ENCODE data around the gene PRDM10.
"Not testable (repeated sequence)": the region's sequence is repeated elsewhere in the genome, so short reads cannot be mapped to it uniquely, and the experiment has no call there.

The PRDM10 gene

GRCh38 chr11:129973068-129973467 is 29.6 kb downstream of the PRDM10 start:
- no peak for DNase-seq

- no peak for DNase-seq
Observed at GRCh38 chr11:129972611-129973010, 30.0 kb downstream of the PRDM10 start.

GRCh38 chr11:129971856-129972255 is 30.8 kb downstream of the PRDM10 start:
- DNase-seq, result not testable (repeated sequence)

- no peak for DNase-seq
Observed at GRCh38 chr11:129969920-129970319, 32.7 kb downstream of the PRDM10 start.

DNA sequence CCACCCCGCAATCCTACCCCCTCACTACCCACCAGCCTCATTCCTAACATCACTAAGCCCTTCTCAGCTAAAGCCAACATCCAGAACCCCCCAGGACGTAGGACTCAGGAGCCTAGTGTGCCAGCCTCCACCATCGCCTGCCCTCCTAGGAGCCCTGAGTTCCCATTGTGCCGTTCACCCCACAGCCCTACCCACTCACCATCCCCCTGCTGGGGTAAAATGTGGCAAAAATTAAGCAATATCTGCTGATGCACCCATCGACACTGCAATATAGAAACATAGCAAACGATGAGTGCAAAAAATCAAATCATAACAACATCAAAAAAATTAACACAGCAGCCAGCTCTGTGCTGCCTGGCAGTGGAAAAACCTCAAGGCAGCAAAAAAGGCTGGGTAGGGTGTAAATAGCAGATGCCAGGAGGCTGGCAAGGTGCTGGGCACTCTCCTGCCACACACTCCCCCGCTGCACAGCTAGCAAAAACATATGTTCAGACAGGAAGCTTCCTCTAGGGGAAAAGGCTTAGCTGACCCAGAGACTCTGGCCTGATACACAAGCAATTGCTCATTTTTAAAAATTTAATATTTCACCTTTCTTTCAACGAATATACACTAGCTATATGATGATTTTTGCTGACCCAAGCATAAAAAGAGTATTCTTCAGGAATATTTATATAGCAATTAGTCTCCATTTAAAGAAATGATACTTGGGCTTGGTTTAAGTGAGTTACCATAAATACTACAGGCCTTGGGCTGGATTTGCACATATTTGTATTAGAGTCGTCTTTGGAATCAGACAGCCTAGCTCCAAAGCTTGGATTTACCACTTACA is 33.8 kb downstream of the PRDM10 start:
- DNase-seq, result no peak

DNA sequence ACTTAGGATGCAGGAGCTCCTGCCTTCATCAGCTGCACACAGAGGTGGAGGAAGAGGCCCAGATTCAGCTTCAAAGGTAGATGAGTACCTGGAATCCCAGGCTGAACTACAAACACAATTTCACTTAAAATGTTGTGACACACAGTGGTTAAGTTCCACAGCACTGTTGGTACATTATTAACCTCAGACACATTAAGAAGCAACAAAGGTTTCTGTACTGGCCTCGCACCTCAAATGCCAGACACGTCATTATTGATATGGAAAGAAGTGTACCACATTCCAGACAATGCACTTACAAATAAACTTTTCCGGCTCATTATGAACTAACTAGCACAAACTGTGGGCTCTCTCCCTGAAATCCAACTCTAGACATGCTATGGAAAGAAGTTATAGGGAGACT is 34.6 kb downstream of the PRDM10 start:
- DNase-seq, result no peak

GRCh38 chr11:129965248-129965647 is 37.4 kb downstream of the PRDM10 start:
- no peak for DNase-seq

DNA sequence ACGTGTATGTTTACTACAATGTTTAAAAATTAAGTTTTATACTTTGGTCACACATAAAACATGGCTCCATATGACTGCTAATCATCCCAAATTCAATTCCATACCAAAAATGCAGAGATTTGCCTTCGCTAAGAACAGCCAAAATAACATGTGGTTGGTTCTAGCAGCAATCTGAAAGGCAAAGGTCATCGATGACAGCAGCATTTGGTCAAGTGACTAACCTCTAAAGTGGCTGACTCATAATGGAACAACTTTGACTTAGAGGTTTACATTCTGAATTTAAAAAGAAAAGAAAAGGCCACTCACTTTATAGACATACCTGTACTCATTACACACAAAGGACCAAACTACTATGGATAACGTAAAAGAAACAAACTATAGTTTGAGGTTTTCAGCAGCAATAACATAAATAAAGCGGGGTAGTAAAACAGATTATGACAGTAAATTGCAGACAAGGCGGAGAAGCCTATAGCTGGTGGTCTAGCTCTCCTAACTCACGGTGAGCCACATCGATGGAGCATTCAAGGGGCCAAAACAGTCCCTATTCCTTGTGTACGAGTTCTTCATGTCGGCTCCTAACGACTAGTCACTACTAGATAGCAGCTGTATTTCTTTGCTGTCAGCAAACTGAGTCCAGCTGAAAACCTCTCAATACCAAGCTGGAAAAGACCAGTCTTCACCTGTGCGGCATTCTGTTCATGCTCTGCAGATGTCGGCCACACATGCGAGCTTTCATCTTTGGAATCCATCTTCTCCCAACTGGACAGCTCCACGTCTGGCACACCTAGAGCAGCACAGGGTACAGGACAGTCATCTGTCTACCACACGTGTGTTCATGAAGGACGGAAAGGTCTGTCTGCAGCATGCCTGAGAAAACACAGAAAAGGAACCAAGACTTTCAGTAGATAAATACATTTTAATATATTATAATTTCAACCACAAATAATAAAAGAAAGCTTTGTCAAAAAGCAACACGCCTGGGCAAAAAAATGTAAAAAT is 42.1 kb downstream of the PRDM10 start:
- no peak for DNase-seq

- no peak for DNase-seq
Observed at GRCh38 chr11:129959687-129960086, 42.9 kb downstream of the PRDM10 start.

DNA sequence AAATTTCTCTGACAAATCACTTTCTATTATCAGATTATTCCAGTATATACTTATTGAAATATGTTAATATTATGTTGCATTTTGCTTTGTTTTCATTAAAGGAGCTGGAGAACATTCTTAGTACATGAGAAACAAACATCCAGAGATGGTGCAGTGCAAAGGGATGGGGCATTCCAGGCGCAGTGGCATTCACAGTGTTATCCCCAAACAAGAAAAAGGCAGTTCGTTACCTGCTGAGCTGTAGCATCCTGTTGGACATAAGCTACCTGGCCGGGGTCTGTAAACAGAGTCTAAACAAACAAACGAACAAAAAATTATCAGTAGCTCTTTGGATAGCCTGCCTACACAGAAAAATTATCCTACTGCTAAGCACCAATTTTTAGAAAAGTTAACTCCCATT is 47.4 kb downstream of the PRDM10 start:
- no peak for DNase-seq

- not testable (repeated sequence) for DNase-seq
Observed at GRCh38 chr11:129954703-129955102, 47.9 kb downstream of the PRDM10 start.

DNA sequence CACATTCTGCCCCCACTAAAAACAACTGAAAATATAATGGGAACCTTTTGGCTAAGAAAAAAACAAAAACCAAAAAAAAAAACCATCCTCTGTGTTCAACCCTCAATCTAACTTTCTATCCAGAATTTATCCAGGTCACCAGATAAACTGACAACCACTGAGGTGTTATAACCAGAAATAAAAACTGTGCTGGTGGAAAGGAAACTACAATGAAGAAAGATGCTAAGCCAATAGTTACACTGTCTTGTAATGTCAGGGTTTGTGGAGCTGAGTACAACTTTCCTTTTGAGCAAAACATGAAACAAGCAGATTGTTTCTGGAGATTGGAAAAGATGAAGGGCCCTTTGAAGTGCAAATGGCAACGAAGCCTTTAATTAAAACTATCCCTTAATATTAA is 50.8 kb downstream of the PRDM10 start:
- no peak for DNase-seq

GRCh38 chr11:129951201-129951865 is 51.3 kb downstream of the PRDM10 start:
- no peak for DNase-seq

- no peak for DNase-seq
Observed at GRCh38 chr11:129950101-129951091, 52.2 kb downstream of the PRDM10 start.

DNA sequence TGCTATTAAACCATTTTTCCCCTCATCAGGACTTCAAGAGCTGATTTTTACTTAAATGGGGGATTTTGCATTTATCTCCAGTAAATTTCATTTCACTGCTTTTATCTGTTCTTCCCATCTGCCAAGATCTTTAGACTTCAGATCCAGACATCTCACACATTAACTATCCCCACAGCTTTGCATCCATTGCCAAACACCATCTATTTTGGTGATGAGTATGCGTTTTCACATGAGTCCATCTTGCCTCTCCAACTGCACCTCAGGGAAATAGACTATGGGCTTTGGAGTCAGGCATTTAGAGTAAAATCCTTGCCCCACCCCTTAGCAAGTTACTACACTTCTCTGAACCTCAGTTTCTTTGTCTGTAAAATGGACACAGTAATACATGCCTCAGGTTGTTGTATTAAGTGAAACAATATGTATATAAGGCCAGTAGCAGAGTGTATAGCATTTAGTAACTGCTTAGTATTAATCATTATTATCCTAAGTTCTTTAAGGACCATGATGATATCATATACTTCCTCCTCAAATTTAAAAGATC is 53.6 kb downstream of the PRDM10 start:
- no peak for DNase-seq

DNA sequence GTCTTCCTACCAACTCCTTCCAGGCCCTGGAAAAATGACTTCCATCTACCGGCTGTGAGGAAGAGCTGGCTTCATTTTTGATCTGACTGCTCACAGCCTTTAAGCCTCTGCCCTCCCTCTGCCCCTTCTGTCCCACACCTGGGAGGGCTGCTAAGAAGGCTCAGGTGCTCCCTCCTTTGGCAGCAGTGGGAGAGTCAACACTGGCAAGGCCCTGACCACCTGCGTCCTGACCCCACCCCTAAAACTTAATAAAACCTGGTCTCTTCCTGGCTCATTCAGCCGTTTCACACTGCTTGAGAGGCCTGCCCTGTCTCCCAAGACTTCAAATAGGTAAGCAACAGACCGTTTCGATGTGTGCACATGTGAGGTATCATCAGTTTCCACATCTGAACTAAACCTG is 55.2 kb downstream of the PRDM10 start:
- DNase-seq, result no peak

- DNase-seq, result no peak
Observed at GRCh38 chr11:129946965-129947364, 55.7 kb downstream of the PRDM10 start.

GRCh38 chr11:129946256-129946655 is 56.4 kb downstream of the PRDM10 start:
- DNase-seq, result no peak

DNA sequence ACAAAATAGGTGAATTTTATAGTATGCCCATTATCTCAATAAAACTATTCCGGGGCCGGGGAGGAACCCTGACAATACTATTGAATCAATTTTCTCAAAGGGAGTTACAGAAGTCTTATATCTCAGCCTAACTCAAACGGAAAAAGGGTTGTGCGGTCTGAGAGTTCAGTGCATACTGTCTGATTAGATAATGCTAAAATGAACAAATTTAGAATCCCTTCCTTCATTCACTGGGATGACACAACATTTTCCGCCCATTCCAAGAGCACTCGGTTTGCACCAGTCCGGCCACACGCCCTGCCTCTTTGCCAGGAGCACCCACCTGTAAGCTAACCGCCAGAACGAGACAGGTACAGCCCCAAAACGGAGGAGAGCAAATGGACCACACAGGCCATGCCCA is 57.3 kb downstream of the PRDM10 start:
- DNase-seq, result no peak

- DNase-seq, result no peak
Observed at GRCh38 chr11:129944696-129945095, 57.9 kb downstream of the PRDM10 start.

- DNase-seq, result no peak
Observed at GRCh38 chr11:129943036-129943435, 59.6 kb downstream of the PRDM10 start.

DNA sequence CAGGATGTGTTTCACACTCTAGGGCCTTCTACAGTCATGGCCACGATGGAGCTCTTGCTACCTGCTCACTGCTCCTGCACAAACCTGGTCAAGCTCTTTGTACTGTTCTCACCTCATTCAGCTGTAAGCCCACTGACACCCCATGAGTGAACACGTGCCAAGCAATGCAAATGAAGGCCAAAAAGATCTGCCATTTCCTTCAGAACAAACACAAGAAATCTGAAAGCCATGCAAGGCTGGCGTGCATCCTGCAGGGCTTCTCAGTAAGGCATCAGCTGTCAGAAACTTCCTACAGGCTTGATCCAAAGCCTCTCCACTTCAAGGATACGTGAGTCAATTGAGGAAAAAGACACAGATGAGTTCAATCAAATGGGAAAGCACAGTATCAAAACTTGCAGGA is 63.1 kb downstream of the PRDM10 start:
- no peak for DNase-seq
